SK-N-SH (cell line): ENCODE measurements around the gene DICER1.

Experiments used
- JUND ChIP-seq: IDR thresholded peaks from 2 replicates; pipeline ENCODE4 v1.4.0; 2012
- POLR2AphosphoS5 ChIP-seq: IDR thresholded peaks from 2 replicates; pipeline ENCODE4 v1.6.1; 2012; ENCODE audit warnings: low read depth, low read length
- TF ChIP-seq, protein P1 (sequence below): fragments of 200-600 bp; sonication (generic); IDR thresholded peaks from 2 replicates; pipeline ENCODE4 v1.6.1; 2017; ENCODE audit warnings: antibody characterized with exemption, mild to moderate bottlenecking, moderate library complexity
- TF ChIP-seq, protein P2 (sequence below): IDR thresholded peaks from 2 replicates; pipeline ENCODE4 v1.6.1; 2012; ENCODE audit warnings: mild to moderate bottlenecking, low read depth, low read length, moderate library complexity

GRCh38 chr14:95078867-95079266 lies 78.5 kb downstream of the DICER1 start:
- TF ChIP-seq, protein P1, sequence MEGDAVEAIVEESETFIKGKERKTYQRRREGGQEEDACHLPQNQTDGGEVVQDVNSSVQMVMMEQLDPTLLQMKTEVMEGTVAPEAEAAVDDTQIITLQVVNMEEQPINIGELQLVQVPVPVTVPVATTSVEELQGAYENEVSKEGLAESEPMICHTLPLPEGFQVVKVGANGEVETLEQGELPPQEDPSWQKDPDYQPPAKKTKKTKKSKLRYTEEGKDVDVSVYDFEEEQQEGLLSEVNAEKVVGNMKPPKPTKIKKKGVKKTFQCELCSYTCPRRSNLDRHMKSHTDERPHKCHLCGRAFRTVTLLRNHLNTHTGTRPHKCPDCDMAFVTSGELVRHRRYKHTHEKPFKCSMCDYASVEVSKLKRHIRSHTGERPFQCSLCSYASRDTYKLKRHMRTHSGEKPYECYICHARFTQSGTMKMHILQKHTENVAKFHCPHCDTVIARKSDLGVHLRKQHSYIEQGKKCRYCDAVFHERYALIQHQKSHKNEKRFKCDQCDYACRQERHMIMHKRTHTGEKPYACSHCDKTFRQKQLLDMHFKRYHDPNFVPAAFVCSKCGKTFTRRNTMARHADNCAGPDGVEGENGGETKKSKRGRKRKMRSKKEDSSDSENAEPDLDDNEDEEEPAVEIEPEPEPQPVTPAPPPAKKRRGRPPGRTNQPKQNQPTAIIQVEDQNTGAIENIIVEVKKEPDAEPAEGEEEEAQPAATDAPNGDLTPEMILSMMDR, result no peak
- TF ChIP-seq POLR2AphosphoS5 (no peak), JUND (no peak)
- TF ChIP-seq, protein P2, sequence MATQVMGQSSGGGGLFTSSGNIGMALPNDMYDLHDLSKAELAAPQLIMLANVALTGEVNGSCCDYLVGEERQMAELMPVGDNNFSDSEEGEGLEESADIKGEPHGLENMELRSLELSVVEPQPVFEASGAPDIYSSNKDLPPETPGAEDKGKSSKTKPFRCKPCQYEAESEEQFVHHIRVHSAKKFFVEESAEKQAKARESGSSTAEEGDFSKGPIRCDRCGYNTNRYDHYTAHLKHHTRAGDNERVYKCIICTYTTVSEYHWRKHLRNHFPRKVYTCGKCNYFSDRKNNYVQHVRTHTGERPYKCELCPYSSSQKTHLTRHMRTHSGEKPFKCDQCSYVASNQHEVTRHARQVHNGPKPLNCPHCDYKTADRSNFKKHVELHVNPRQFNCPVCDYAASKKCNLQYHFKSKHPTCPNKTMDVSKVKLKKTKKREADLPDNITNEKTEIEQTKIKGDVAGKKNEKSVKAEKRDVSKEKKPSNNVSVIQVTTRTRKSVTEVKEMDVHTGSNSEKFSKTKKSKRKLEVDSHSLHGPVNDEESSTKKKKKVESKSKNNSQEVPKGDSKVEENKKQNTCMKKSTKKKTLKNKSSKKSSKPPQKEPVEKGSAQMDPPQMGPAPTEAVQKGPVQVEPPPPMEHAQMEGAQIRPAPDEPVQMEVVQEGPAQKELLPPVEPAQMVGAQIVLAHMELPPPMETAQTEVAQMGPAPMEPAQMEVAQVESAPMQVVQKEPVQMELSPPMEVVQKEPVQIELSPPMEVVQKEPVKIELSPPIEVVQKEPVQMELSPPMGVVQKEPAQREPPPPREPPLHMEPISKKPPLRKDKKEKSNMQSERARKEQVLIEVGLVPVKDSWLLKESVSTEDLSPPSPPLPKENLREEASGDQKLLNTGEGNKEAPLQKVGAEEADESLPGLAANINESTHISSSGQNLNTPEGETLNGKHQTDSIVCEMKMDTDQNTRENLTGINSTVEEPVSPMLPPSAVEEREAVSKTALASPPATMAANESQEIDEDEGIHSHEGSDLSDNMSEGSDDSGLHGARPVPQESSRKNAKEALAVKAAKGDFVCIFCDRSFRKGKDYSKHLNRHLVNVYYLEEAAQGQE, result no peak
